ENCODE results near the gene PEX14.
A peak's percentile ranks its signal among the peaks of the same experiment; 100 is the strongest.

DNA sequence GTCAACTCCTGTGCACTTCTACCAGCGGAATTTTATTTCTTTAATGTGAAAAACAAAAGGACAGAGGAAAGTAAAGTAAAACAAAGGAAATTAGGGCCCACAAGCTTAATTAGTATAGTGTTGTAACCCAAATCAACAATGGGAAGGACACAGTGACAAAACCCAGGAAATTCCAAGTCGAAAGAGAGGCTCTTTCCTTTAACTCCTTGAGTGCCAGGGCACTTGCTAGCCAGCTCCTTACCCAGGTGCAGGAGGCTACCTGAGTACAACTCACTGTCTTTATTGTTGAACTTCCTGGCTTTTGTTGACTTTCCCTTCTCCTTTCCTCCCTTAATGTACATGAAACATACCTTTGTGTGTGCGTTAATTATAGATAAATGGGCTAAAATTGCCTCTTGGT, 55.0 kb downstream of the PEX14 start:
- TF ChIP-seq, protein P1, sequence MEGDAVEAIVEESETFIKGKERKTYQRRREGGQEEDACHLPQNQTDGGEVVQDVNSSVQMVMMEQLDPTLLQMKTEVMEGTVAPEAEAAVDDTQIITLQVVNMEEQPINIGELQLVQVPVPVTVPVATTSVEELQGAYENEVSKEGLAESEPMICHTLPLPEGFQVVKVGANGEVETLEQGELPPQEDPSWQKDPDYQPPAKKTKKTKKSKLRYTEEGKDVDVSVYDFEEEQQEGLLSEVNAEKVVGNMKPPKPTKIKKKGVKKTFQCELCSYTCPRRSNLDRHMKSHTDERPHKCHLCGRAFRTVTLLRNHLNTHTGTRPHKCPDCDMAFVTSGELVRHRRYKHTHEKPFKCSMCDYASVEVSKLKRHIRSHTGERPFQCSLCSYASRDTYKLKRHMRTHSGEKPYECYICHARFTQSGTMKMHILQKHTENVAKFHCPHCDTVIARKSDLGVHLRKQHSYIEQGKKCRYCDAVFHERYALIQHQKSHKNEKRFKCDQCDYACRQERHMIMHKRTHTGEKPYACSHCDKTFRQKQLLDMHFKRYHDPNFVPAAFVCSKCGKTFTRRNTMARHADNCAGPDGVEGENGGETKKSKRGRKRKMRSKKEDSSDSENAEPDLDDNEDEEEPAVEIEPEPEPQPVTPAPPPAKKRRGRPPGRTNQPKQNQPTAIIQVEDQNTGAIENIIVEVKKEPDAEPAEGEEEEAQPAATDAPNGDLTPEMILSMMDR (conservative IDR thresholded peaks at IDR 0.05; ENCODE audit: low read depth in 2 of 2) = no peak
- TF ChIP-seq, protein P2, sequence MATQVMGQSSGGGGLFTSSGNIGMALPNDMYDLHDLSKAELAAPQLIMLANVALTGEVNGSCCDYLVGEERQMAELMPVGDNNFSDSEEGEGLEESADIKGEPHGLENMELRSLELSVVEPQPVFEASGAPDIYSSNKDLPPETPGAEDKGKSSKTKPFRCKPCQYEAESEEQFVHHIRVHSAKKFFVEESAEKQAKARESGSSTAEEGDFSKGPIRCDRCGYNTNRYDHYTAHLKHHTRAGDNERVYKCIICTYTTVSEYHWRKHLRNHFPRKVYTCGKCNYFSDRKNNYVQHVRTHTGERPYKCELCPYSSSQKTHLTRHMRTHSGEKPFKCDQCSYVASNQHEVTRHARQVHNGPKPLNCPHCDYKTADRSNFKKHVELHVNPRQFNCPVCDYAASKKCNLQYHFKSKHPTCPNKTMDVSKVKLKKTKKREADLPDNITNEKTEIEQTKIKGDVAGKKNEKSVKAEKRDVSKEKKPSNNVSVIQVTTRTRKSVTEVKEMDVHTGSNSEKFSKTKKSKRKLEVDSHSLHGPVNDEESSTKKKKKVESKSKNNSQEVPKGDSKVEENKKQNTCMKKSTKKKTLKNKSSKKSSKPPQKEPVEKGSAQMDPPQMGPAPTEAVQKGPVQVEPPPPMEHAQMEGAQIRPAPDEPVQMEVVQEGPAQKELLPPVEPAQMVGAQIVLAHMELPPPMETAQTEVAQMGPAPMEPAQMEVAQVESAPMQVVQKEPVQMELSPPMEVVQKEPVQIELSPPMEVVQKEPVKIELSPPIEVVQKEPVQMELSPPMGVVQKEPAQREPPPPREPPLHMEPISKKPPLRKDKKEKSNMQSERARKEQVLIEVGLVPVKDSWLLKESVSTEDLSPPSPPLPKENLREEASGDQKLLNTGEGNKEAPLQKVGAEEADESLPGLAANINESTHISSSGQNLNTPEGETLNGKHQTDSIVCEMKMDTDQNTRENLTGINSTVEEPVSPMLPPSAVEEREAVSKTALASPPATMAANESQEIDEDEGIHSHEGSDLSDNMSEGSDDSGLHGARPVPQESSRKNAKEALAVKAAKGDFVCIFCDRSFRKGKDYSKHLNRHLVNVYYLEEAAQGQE (IDR thresholded peaks at IDR 0.05; ENCODE audit: unreplicated experiment) = no peak
- TF ChIP-seq ZNF331 (CRISPR knock-in tag; IDR thresholded peaks at IDR 0.05; ENCODE audit: low read depth) (no peak), EZH2 (IDR thresholded peaks at IDR 0.05; ENCODE audit: low read depth, unreplicated experiment) (no peak), NANOG (IDR thresholded peaks at IDR 0.05; ENCODE audit: borderline replicate concordance) (peak; percentile 52; the same call in 1 of the 2 replicates), EZH2phosphoT487 (IDR thresholded peaks at IDR 0.05; ENCODE audit: unreplicated experiment) (no peak), POLR2AphosphoS5 (IDR thresholded peaks at IDR 0.05; ENCODE audit: low read depth) (no peak), STAT1 (IDR thresholded peaks at IDR 0.05; ENCODE audit: unreplicated experiment) (no peak), JUNB (IDR thresholded peaks at IDR 0.05; ENCODE audit: unreplicated experiment) (no peak), CREB1 (CRISPR knock-in tag; IDR thresholded peaks at IDR 0.05; ENCODE audit: low read depth) (no peak), ZNF114 (CRISPR knock-in tag; IDR thresholded peaks at IDR 0.05) (no peak)
- TF ChIP-seq, protein P3, sequence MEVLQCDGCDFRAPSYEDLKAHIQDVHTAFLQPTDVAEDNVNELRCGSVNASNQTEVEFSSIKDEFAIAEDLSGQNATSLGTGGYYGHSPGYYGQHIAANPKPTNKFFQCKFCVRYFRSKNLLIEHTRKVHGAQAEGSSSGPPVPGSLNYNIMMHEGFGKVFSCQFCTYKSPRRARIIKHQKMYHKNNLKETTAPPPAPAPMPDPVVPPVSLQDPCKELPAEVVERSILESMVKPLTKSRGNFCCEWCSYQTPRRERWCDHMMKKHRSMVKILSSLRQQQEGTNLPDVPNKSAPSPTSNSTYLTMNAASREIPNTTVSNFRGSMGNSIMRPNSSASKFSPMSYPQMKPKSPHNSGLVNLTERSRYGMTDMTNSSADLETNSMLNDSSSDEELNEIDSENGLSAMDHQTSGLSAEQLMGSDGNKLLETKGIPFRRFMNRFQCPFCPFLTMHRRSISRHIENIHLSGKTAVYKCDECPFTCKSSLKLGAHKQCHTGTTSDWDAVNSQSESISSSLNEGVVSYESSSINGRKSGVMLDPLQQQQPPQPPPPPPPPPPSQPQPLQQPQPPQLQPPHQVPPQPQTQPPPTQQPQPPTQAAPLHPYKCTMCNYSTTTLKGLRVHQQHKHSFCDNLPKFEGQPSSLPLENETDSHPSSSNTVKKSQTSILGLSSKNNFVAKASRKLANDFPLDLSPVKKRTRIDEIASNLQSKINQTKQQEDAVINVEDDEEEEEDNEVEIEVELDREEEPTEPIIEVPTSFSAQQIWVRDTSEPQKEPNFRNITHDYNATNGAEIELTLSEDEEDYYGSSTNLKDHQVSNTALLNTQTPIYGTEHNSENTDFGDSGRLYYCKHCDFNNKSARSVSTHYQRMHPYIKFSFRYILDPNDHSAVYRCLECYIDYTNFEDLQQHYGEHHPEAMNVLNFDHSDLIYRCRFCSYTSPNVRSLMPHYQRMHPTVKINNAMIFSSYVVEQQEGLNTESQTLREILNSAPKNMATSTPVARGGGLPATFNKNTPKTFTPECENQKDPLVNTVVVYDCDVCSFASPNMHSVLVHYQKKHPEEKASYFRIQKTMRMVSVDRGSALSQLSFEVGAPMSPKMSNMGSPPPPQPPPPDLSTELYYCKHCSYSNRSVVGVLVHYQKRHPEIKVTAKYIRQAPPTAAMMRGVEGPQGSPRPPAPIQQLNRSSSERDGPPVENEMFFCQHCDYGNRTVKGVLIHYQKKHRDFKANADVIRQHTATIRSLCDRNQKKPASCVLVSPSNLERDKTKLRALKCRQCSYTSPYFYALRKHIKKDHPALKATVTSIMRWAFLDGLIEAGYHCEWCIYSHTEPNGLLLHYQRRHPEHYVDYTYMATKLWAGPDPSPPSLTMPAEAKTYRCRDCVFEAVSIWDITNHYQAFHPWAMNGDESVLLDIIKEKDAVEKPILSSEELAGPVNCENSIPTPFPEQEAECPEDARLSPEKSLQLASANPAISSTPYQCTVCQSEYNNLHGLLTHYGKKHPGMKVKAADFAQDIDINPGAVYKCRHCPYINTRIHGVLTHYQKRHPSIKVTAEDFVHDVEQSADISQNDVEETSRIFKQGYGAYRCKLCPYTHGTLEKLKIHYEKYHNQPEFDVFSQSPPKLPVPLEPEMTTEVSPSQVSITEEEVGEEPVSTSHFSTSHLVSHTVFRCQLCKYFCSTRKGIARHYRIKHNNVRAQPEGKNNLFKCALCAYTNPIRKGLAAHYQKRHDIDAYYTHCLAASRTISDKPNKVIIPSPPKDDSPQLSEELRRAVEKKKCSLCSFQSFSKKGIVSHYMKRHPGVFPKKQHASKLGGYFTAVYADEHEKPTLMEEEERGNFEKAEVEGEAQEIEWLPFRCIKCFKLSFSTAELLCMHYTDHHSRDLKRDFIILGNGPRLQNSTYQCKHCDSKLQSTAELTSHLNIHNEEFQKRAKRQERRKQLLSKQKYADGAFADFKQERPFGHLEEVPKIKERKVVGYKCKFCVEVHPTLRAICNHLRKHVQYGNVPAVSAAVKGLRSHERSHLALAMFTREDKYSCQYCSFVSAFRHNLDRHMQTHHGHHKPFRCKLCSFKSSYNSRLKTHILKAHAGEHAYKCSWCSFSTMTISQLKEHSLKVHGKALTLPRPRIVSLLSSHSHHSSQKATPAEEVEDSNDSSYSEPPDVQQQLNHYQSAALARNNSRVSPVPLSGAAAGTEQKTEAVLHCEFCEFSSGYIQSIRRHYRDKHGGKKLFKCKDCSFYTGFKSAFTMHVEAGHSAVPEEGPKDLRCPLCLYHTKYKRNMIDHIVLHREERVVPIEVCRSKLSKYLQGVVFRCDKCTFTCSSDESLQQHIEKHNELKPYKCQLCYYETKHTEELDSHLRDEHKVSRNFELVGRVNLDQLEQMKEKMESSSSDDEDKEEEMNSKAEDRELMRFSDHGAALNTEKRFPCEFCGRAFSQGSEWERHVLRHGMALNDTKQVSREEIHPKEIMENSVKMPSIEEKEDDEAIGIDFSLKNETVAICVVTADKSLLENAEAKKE (CRISPR knock-in tag; IDR thresholded peaks at IDR 0.05) = no peak
- TF ChIP-seq, protein P4, sequence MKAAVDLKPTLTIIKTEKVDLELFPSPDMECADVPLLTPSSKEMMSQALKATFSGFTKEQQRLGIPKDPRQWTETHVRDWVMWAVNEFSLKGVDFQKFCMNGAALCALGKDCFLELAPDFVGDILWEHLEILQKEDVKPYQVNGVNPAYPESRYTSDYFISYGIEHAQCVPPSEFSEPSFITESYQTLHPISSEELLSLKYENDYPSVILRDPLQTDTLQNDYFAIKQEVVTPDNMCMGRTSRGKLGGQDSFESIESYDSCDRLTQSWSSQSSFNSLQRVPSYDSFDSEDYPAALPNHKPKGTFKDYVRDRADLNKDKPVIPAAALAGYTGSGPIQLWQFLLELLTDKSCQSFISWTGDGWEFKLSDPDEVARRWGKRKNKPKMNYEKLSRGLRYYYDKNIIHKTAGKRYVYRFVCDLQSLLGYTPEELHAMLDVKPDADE (IDR thresholded peaks at IDR 0.05) = no peak; the same call in none of the 2 replicates

Data from GM23338 (cell line).